ENCODE data around the gene TXNDC2. TPM values are rescaled to one million over a fixed set of nuclear protein-coding genes. Genes with fewer than 3 reads are reported as not detected.

Gene TXNDC2
- total and polyA plus RNA-seq, 2 of the 4 experiments (the other 2 are of a cell fraction), result 0.18 TPM; not detected in 1

DNA sequence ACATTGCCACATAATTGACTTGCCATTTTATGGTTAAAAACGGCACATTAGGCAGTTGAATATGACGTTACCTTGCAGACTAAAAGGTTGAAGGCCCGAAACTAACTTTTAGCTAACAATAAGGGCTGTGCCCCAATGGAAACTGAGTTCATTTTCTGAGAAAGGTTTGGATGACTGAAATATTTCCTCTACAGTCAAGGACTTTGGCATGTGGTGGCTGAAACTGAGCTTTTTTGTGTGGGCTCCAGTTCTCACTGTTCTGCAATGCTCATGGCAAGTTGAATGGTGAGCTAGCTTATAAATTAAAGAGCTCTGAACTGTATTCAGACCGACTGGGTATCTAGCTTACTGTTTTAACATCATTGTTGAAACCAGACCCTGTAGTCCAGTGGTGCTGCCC, 23.8 kb upstream of the TXNDC2 start:
- H2AK9ac ChIP-seq (replicated peaks; ENCODE audit: low read depth, low read length, poor library complexity), result no peak overlapping the region
- no peak overlapping the region for H2AK5ac ChIP-seq (ENCODE audit: low read depth, low read length)
- no peak overlapping the region for H3K4me2 ChIP-seq (ENCODE audit: low read depth, low read length)
- in situ Hi-C loops (cut with MboI; ENCODE audit: low sequenced_read_pairs) (no loop called here), intact Hi-C loops (cut with micrococcal nuclease) (no loop called here), dilution Hi-C loops (cut with HindIII; ENCODE audit: low sequenced_read_pairs, unreplicated experiment) (no loop called here)
- H4K5ac ChIP-seq (ENCODE audit: low read depth, low read length), result no peak overlapping the region
- H3K27ac ChIP-seq (ENCODE audit: insufficient read depth, low read length), result no peak overlapping the region
- no peak overlapping the region for H2BK15ac ChIP-seq (ENCODE audit: low read depth, low read length)
- no peak overlapping the region for H2BK20ac ChIP-seq (ENCODE audit: low read depth, low read length)
- H3K18ac ChIP-seq (ENCODE audit: low read depth, low read length), result no peak overlapping the region
- no peak overlapping the region for H3K4me3 ChIP-seq (ENCODE audit: insufficient read depth, low read depth, low read length)
- ATAC-seq (ENCODE audit: low read depth) (no peak), DNase-seq (no peak)
- no peak overlapping the region for H3K9ac ChIP-seq (ENCODE audit: low read depth, low read length)
- peaks cover 3% of the 10 kb centered on the region; the same call in 1 of the 2 replicates for H3K9me1 ChIP-seq (ENCODE audit: insufficient read depth, low read length)
- POLR2A ChIA-PET (ENCODE audit: unreplicated experiment), result no interaction called here
- H3K56ac ChIP-seq (ENCODE audit: extremely low read depth, insufficient read depth, low read length), result no peak overlapping the region
- BruUV-seq (replicated peaks), result no TSS peak
- H4K20me1 ChIP-seq (ENCODE audit: insufficient read depth, low read length), result no peaks in the 10 kb centered on the region
- H2AFZ ChIP-seq (replicated peaks; ENCODE audit: low read length, poor library complexity), result no peak overlapping the region
- no peaks in the 10 kb centered on the region for H3K4me1 ChIP-seq (ENCODE audit: control insufficient read depth, insufficient read depth, low read length)
- 58% methylated on average over 2 of the region's 4 CpGs; no CpG with 5 or more reads in 1 of the 2 experiments for WGBS, 2 experiments (ENCODE audit: extremely low coverage in 2 of 2, insufficient read length in 1 of 2)
- H3K14ac ChIP-seq (replicated peaks; ENCODE audit: low read depth, low read length), result no peak overlapping the region
- 0 out of 4 replicates have a peak, but pooled peaks cover 0 to 4% of the 10 kb centered on the region in 2 experiments for H3K79me1 ChIP-seq (ENCODE audit: low read depth in 1 of 2, low read length in 2 of 2)
- no peak overlapping the region for H3K4ac ChIP-seq (ENCODE audit: low read depth, low read length)
- CTCF ChIA-PET, result no interaction called here
- no peak overlapping the region for H4K91ac ChIP-seq (ENCODE audit: insufficient read depth, low read depth, low read length)
- no peak overlapping the region for H2BK5ac ChIP-seq (ENCODE audit: low read depth, low read length, poor library complexity, severe bottlenecking)
- H2BK120ac ChIP-seq (ENCODE audit: low read depth, low read length), result no peak overlapping the region
- H3K23ac ChIP-seq (ENCODE audit: low read depth, low read length), result no peak overlapping the region
- peaks cover 3% of the 10 kb centered on the region; the same call in 1 of the 2 replicates for H3K36me3 ChIP-seq (ENCODE audit: control insufficient read depth, insufficient read depth, low read length)
- peaks cover 13% of the 10 kb centered on the region; the same call in 1 of the 2 replicates for H3K9me3 ChIP-seq (ENCODE audit: control insufficient read depth, insufficient read depth, low read length)
- TF ChIP-seq POLR2A (IDR thresholded peaks at IDR 0.05; ENCODE audit: low read depth, low read length) (no peak), RFX5 (IDR thresholded peaks at IDR 0.05; ENCODE audit: low read depth, low read length) (no peak), RCOR1 (IDR thresholded peaks at IDR 0.05; ENCODE audit: insufficient replicate concordance, low read length) (no peak), RAD21 (IDR thresholded peaks at IDR 0.05; ENCODE audit: low read length) (no peak), BHLHE40 (IDR thresholded peaks at IDR 0.05; ENCODE audit: low read depth, low read length) (no peak), FOS (IDR thresholded peaks at IDR 0.05; ENCODE audit: low read depth, low read length) (no peak), NFE2L2 (IDR thresholded peaks at IDR 0.05; ENCODE audit: low read depth, low read length) (no peak), CHD1 (IDR thresholded peaks at IDR 0.05; ENCODE audit: low read depth, low read length) (no peak), CEBPB (IDR thresholded peaks at IDR 0.05; ENCODE audit: low read depth, low read length) (no peak), MAZ (IDR thresholded peaks at IDR 0.05; ENCODE audit: borderline replicate concordance, low read depth, low read length) (no peak)
- TF ChIP-seq, protein P1, sequence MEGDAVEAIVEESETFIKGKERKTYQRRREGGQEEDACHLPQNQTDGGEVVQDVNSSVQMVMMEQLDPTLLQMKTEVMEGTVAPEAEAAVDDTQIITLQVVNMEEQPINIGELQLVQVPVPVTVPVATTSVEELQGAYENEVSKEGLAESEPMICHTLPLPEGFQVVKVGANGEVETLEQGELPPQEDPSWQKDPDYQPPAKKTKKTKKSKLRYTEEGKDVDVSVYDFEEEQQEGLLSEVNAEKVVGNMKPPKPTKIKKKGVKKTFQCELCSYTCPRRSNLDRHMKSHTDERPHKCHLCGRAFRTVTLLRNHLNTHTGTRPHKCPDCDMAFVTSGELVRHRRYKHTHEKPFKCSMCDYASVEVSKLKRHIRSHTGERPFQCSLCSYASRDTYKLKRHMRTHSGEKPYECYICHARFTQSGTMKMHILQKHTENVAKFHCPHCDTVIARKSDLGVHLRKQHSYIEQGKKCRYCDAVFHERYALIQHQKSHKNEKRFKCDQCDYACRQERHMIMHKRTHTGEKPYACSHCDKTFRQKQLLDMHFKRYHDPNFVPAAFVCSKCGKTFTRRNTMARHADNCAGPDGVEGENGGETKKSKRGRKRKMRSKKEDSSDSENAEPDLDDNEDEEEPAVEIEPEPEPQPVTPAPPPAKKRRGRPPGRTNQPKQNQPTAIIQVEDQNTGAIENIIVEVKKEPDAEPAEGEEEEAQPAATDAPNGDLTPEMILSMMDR (conservative IDR thresholded peaks at IDR 0.05; ENCODE audit: low read depth, low read length), result no peak
- TF ChIP-seq, protein P2, sequence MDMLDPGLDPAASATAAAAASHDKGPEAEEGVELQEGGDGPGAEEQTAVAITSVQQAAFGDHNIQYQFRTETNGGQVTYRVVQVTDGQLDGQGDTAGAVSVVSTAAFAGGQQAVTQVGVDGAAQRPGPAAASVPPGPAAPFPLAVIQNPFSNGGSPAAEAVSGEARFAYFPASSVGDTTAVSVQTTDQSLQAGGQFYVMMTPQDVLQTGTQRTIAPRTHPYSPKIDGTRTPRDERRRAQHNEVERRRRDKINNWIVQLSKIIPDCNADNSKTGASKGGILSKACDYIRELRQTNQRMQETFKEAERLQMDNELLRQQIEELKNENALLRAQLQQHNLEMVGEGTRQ (IDR thresholded peaks at IDR 0.05; ENCODE audit: low read depth, low read length), result no peak
- H4K8ac ChIP-seq (ENCODE audit: low read depth in 2 of 2, low read length in 2 of 2), result no peak overlapping the region
- no peaks in the 10 kb centered on the region for H3K27me3 ChIP-seq (ENCODE audit: control insufficient read depth, insufficient read depth, low read length)
